K562 (cell line): ENCODE results near the gene CLDND2. TPM values are rescaled to one million over a fixed set of nuclear protein-coding genes. Genes with fewer than 3 reads are reported as not detected.

Source experiments
- E2F5 ChIP-seq: sonication (generic); formaldehyde crosslinking; IDR thresholded peaks from 2 replicates; pipeline ENCODE4 v1.8.0; 2022; ENCODE audit warnings: mild to moderate bottlenecking, missing genetic modification reagents
- ETV6 ChIP-seq, 3 experiments: fragments of 150-350 bp in 1 of 3; sonication (generic) in 1 of 3; formaldehyde crosslinking in 1 of 3; IDR thresholded peaks; 2 replicates each; pipeline versions ENCODE4 v1.6.1 to v1.8.0; 2014 to 2022; ENCODE audit warnings: borderline replicate concordance in 2 of 3, low read depth in 2 of 3, antibody characterized with exemption in 1 of 3, low read length in 1 of 3, mild to moderate bottlenecking in 1 of 3, missing genetic modification reagents in 1 of 3
- HDGF ChIP-seq: fragments of 450-650 bp; IDR thresholded peaks from 2 replicates; pipeline ENCODE4 v1.6.1; 2016
- HMGXB4 ChIP-seq: sonication (generic); formaldehyde crosslinking; IDR thresholded peaks from 2 replicates; pipeline ENCODE4 v1.8.1; 2023; ENCODE audit warnings: mild to moderate bottlenecking, missing genetic modification reagents
- KAT8 ChIP-seq: fragments of 450-650 bp; IDR thresholded peaks from 2 replicates; pipeline ENCODE4 v1.6.1; 2016; ENCODE audit warnings: low read depth, mild to moderate bottlenecking
- PATZ1 ChIP-seq: fragments of 250-450 bp; sonication (Bioruptor Pico); IDR thresholded peaks from 2 replicates; pipeline ENCODE4 v1.5.0; 2020; ENCODE audit warnings: mild to moderate bottlenecking, borderline replicate concordance
- SIX5 ChIP-seq, 2 experiments: IDR thresholded peaks; 2 replicates each; pipeline ENCODE4 v1.6.1; 2011; ENCODE audit warnings: low read length in 2 of 2, borderline replicate concordance in 1 of 2, low read depth in 1 of 2, mild to moderate bottlenecking in 1 of 2, moderate library complexity in 1 of 2; ENCODE audit not compliant: insufficient read depth in 1 of 2
- TARDBP ChIP-seq: fragments of 450-650 bp; IDR thresholded peaks from 2 replicates; pipeline ENCODE4 v1.6.1; 2016
- TRIM25 ChIP-seq: fragments of 450-650 bp; IDR thresholded peaks from 2 replicates; pipeline ENCODE4 v1.7.0; 2016; ENCODE audit warnings: borderline replicate concordance
- USF1 ChIP-seq: sonication (generic); formaldehyde crosslinking; IDR thresholded peaks from 2 replicates; pipeline ENCODE4 v1.9.0; 2022; ENCODE audit warnings: mild to moderate bottlenecking, missing genetic modification reagents
- ZBTB17 ChIP-seq: fragments of 450-650 bp; formaldehyde crosslinking; IDR thresholded peaks from 2 replicates; pipeline ENCODE4 v1.4.0; 2020; ENCODE audit warnings: mild to moderate bottlenecking
- ZNF121 ChIP-seq: sonication (generic); formaldehyde crosslinking; conservative IDR thresholded peaks from 2 replicates; pipeline ENCODE4 v1.8.0; 2022; ENCODE audit warnings: missing genetic modification reagents
- ZNF133 ChIP-seq: fragments of 250-450 bp; sonication (Bioruptor Pico); IDR thresholded peaks from 2 replicates; pipeline ENCODE4 v1.4.0; 2020; ENCODE audit warnings: mild to moderate bottlenecking
- ZNF165 ChIP-seq: fragments of 250-450 bp; sonication (Bioruptor Pico); IDR thresholded peaks from 2 replicates; pipeline ENCODE4 v1.4.0; 2020; ENCODE audit warnings: borderline replicate concordance
- polyA plus RNA-seq, 8 experiments: library from polyadenylated mRNA; depleted of rRNA in 4 of 8; stranded (reverse) in 5 of 8; unstranded in 3 of 8; fragments of >200 nt; fragmentation: Nextera tagmentation in 2 of 8; fragmentation: Illumina TruSeq in 1 of 8; extraction: Ambion mirVana in 2 of 8; extraction: Trizol in 1 of 8; gene quantifications; 2 replicates each; pipeline versions ENCODE4 v1.2.1 to v1.2.3, GENCODE V29; 2011 to 2014; ENCODE audit warnings: inconsistent platforms in 1 of 8, missing spikeins in 1 of 8
- total RNA-seq, 7 experiments: library from RNA; depleted of rRNA in 6 of 7; stranded (reverse); fragments of >200 nt in 6 of 7; fragmentation: Illumina TruSeq in 2 of 7; extraction: Trizol in 2 of 7; gene quantifications; 2 replicates each; pipeline versions ENCODE4 v1.2.1 to v1.2.3, GENCODE V29; 2011 to 2021; ENCODE audit warnings: low replicate concordance in 1 of 7
- TF ChIP-seq, protein P1 (sequence below): sonication (generic); formaldehyde crosslinking; IDR thresholded peaks from 2 replicates; pipeline ENCODE4 v1.8.1; 2023; ENCODE audit warnings: mild to moderate bottlenecking, missing genetic modification reagents
- TF ChIP-seq, protein P2 (sequence below): fragments of 250-450 bp; sonication (Bioruptor Pico); IDR thresholded peaks from 2 replicates; pipeline ENCODE4 v1.8.0; 2022; ENCODE audit warnings: inconsistent platforms

The CLDND2 gene
- total and polyA plus RNA-seq, 9 of the 15 experiments (the other 6 are each of a cell fraction or from before 2014, with no cell fraction given), result 0.45 to 4.0 (median 1.2) TPM; not detected in 3

DNA sequence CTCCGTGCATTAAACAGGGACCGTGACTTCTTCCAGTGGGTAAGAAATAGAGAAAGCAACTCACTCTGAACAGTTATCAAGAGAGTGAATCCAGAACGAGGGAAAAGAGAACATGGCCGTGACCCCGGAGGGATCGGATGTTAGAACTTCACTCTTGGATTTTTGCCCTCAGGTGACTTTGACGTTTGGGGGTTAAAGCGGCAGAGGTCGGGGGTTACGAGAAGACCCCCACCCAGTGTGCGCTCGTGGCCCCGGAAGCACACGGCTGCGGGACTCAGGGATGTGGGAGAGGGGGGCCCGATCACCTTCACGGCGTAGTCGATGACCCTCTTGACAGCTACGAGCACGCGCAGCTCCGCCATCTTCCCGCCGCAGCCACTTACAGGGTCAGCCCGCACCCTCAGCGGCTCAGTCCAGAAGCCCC is 2.8 kb downstream of the CLDND2 start, which contains the start of gene ETFB (continued):
- TF ChIP-seq, protein P1, sequence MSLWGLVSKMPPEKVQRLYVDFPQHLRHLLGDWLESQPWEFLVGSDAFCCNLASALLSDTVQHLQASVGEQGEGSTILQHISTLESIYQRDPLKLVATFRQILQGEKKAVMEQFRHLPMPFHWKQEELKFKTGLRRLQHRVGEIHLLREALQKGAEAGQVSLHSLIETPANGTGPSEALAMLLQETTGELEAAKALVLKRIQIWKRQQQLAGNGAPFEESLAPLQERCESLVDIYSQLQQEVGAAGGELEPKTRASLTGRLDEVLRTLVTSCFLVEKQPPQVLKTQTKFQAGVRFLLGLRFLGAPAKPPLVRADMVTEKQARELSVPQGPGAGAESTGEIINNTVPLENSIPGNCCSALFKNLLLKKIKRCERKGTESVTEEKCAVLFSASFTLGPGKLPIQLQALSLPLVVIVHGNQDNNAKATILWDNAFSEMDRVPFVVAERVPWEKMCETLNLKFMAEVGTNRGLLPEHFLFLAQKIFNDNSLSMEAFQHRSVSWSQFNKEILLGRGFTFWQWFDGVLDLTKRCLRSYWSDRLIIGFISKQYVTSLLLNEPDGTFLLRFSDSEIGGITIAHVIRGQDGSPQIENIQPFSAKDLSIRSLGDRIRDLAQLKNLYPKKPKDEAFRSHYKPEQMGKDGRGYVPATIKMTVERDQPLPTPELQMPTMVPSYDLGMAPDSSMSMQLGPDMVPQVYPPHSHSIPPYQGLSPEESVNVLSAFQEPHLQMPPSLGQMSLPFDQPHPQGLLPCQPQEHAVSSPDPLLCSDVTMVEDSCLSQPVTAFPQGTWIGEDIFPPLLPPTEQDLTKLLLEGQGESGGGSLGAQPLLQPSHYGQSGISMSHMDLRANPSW (CRISPR knock-in tag), result no peak
- TF ChIP-seq ETV6 (IDR thresholded peaks at IDR 0.05; ENCODE audit: borderline replicate concordance in 1 of 2, low read depth in 2 of 2, low read length in 1 of 2) (no peak), ETV6 (CRISPR knock-in tag; IDR thresholded peaks at IDR 0.05; ENCODE audit: borderline replicate concordance) (no peak), HDGF (no peak), KAT8 (no peak), ZNF133 (CRISPR knock-in tag) (no peak), ZNF165 (CRISPR knock-in tag) (no peak), ZBTB17 (no peak), ZNF121 (no peak), PATZ1 (no peak), SIX5 (IDR thresholded peaks at IDR 0.05; ENCODE audit: borderline replicate concordance in 1 of 2, insufficient read depth in 1 of 2, low read depth in 1 of 2, low read length in 2 of 2) (no peak), HMGXB4 (CRISPR knock-in tag) (no peak), TRIM25 (no peak), TARDBP (no peak), E2F5 (CRISPR knock-in tag) (no peak), USF1 (CRISPR knock-in tag) (no peak; the same call in 1 of the 2 replicates)
- TF ChIP-seq, protein P2, sequence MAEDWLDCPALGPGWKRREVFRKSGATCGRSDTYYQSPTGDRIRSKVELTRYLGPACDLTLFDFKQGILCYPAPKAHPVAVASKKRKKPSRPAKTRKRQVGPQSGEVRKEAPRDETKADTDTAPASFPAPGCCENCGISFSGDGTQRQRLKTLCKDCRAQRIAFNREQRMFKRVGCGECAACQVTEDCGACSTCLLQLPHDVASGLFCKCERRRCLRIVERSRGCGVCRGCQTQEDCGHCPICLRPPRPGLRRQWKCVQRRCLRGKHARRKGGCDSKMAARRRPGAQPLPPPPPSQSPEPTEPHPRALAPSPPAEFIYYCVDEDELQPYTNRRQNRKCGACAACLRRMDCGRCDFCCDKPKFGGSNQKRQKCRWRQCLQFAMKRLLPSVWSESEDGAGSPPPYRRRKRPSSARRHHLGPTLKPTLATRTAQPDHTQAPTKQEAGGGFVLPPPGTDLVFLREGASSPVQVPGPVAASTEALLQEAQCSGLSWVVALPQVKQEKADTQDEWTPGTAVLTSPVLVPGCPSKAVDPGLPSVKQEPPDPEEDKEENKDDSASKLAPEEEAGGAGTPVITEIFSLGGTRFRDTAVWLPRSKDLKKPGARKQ (CRISPR knock-in tag), result no peak
